ENCODE results near the gene IRF8. TPM values are rescaled to one million over a fixed set of nuclear protein-coding genes. Genes with fewer than 3 reads are reported as not detected.
"Not testable (repeated sequence)": the region's sequence is repeated elsewhere in the genome, so short reads cannot be mapped to it uniquely, and the experiment has no call there.

The IRF8 gene
- total RNA-seq, 1 donor from 2014 or later = 43.1 TPM

- Histone ChIP-seq H3K27ac (no peak overlapping the region), H3K9me3 (no peaks in the 10 kb centered on the region), H3K4me1 (no peaks in the 10 kb centered on the region), H3K4me3 (no peak overlapping the region), H3K36me3 (no peaks in the 10 kb centered on the region), H3K27me3 (no peaks in the 10 kb centered on the region)
- TF ChIP-seq, protein P1, sequence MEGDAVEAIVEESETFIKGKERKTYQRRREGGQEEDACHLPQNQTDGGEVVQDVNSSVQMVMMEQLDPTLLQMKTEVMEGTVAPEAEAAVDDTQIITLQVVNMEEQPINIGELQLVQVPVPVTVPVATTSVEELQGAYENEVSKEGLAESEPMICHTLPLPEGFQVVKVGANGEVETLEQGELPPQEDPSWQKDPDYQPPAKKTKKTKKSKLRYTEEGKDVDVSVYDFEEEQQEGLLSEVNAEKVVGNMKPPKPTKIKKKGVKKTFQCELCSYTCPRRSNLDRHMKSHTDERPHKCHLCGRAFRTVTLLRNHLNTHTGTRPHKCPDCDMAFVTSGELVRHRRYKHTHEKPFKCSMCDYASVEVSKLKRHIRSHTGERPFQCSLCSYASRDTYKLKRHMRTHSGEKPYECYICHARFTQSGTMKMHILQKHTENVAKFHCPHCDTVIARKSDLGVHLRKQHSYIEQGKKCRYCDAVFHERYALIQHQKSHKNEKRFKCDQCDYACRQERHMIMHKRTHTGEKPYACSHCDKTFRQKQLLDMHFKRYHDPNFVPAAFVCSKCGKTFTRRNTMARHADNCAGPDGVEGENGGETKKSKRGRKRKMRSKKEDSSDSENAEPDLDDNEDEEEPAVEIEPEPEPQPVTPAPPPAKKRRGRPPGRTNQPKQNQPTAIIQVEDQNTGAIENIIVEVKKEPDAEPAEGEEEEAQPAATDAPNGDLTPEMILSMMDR (IDR thresholded peaks at IDR 0.05) = no peak
- intact Hi-C loops (cut with DNase I) = no loop called here
- DNase-seq = no peak
- ATAC-seq = peak; percentile 20
These were observed 45.1 kb upstream of the IRF8 start for GRCh38 chr16:85853547-85854545.

GRCh38 chr16:85854935-85855334, 44.0 kb upstream of the IRF8 start:
- Histone ChIP-seq H3K27me3 (no peaks in the 10 kb centered on the region), H3K9me3 (no peaks in the 10 kb centered on the region), H3K27ac (no peak overlapping the region), H3K4me3 (no peak overlapping the region), H3K36me3 (no peaks in the 10 kb centered on the region), H3K4me1 (no peaks in the 10 kb centered on the region)
- no peak for DNase-seq
- no peak for ATAC-seq
- TF ChIP-seq, protein P1 (IDR thresholded peaks at IDR 0.05) = no peak
- intact Hi-C loops (cut with DNase I) = no loop called here

- H3K4me3 ChIP-seq = no peak overlapping the region
- no peak overlapping the region for H3K27ac ChIP-seq
- intact Hi-C loops (cut with DNase I) = no loop called here
- no peaks in the 10 kb centered on the region for H3K36me3 ChIP-seq
- TF ChIP-seq, protein P1 (IDR thresholded peaks at IDR 0.05) = no peak
- H3K4me1 ChIP-seq = no peaks in the 10 kb centered on the region
- no peaks in the 10 kb centered on the region for H3K9me3 ChIP-seq
- no peaks in the 10 kb centered on the region for H3K27me3 ChIP-seq
- no peak for ATAC-seq
- DNase-seq = no peak
These were observed 42.9 kb upstream of the IRF8 start for GRCh38 chr16:85856079-85856478.

DNA sequence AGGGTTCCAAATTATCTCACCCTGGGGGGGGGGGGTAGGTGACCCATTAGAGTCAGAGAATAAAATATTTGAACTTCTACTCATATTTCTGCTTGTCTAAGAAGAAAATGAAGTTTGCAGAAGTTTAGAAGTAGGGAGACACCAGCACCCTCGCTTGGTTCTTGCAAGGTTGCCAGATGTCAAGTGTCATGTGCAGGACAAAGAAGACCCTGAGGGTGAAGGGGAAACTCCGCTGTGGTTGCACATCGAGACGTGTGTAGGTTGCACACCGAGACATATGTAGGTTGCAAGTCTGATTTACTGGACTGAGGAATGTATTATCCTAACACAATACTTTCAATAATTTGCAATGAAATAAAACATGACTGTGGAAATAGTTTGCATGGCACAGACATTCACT, 42.4 kb upstream of the IRF8 start:
- Histone ChIP-seq H3K4me3 (no peak overlapping the region), H3K9me3 (no peaks in the 10 kb centered on the region), H3K4me1 (no peaks in the 10 kb centered on the region), H3K27me3 (no peaks in the 10 kb centered on the region), H3K36me3 (no peaks in the 10 kb centered on the region), H3K27ac (no peak overlapping the region)
- intact Hi-C loops (cut with DNase I) = no loop called here
- ATAC-seq (no peak), DNase-seq (no peak)
- TF ChIP-seq, protein P1 (IDR thresholded peaks at IDR 0.05) = no peak

DNA sequence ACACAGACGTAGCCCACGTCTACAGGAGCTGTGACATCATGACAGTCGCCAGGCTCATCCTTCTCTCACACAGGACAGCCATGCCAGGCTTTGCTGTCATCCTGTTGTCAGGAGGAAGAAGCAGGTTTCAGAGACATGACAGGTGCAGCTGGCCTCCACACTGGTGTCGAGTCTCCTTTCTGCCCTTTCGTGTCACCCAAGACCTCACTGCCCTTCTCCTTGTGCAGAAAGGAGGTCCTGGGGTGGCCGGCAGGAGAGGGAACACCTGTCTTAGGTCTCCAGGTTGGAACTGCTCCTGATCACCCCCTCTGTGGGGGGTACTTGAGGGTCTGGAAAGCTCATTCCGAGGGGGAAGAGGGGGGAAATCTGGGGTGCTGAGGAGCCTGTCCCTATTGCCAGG, 41.6 kb upstream of the IRF8 start:
- TF ChIP-seq, protein P1 (IDR thresholded peaks at IDR 0.05) = no peak
- H3K4me1 ChIP-seq = no peaks in the 10 kb centered on the region
- H3K9me3 ChIP-seq = no peaks in the 10 kb centered on the region
- H3K27me3 ChIP-seq = no peaks in the 10 kb centered on the region
- intact Hi-C loops (cut with DNase I) = no loop called here
- DNase-seq (no peak), ATAC-seq (no peak)
- no peaks in the 10 kb centered on the region for H3K36me3 ChIP-seq
- H3K27ac ChIP-seq = no peak overlapping the region
- H3K4me3 ChIP-seq = no peak overlapping the region

GRCh38 chr16:85858571-85858970, 40.4 kb upstream of the IRF8 start:
- DNase-seq; H3K36me3 ChIP-seq; intact Hi-C loops (cut with DNase I); H3K27ac ChIP-seq; ATAC-seq; H3K27me3 ChIP-seq; H3K9me3 ChIP-seq; H3K4me3 ChIP-seq; H3K4me1 ChIP-seq: not testable (repeated sequence)

Data from upper lobe of right lung (tissue), 1 donor.